ENCODE data around the gene R3HDM1.

GRCh38 chr2:135573620-135574019 lies 42.3 kb downstream of the R3HDM1 start:
- TF ChIP-seq CTCF (IDR thresholded peaks at IDR 0.05) (no peak), POLR2AphosphoS5 (IDR thresholded peaks at IDR 0.05) (no peak)

All from prostate gland (tissue), 2 donors.